DMS153 treated with DMSO at 0.1 percent for 48 hours (cell line): ENCODE results near the gene VAMP1.
A peak's percentile ranks its signal among the peaks of the same experiment; 100 is the strongest.
"Not testable (repeated sequence)": the region's sequence is repeated elsewhere in the genome, so short reads cannot be mapped to it uniquely, and the experiment has no call there.

Experiments used
- DNase-seq: peaks from one replicate; lab custom pipeline; 2025; ENCODE audit not compliant: unreplicated experiment; lab: John Stamatoyannopoulos, UW

VAMP1 gene, protein sequence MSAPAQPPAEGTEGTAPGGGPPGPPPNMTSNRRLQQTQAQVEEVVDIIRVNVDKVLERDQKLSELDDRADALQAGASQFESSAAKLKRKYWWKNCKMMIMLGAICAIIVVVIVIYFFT

DNA sequence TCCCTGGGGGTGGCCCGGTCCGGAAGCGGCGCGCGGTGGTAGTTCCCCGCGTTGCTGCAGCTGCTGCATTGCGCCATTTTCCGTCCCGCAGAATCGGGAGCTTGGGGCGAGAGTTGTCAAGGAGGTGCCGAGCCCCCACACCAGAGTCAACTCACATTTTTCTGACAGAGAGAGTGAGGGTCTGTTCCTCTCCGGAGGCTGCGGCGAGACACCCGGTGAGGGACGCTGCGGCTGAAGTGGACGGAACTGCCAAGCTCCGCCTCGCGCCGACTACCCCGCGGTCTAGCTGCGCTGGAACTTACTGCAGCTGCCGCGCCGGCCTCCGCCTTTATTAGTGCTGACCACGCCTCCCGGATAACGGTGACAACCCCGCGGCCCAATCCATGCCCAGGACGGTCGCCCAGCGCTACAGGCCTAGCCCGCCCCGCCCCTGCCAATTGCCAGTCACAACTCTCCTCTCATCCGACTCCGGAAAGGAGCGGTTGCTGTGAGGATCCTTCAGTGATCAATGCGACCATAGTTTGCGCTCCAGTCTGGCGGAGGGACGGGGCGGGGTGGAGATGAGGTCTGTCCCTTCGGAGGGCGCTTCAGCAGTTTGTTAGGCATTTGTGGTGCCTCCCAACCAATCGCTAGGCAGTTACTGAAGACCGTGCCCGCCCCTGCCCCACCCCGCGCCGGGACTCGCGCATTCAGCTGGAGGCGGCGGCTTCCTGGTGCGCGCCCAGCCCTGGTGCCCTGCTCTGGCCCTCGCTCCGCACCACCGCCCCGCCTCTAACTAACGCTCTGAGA is at the start of gene VAMP1:
TSS of gene VAMP1 (minus strand) at position 303 of the 789 bp plus-strand sequence. CDS start at position 157, 146 bp downstream.
- DNase-seq: peak; percentile 99

GRCh38 chr12:6520186-6520585 is 49.7 kb upstream of the VAMP1 start:
- DNase-seq: no peak

DNA sequence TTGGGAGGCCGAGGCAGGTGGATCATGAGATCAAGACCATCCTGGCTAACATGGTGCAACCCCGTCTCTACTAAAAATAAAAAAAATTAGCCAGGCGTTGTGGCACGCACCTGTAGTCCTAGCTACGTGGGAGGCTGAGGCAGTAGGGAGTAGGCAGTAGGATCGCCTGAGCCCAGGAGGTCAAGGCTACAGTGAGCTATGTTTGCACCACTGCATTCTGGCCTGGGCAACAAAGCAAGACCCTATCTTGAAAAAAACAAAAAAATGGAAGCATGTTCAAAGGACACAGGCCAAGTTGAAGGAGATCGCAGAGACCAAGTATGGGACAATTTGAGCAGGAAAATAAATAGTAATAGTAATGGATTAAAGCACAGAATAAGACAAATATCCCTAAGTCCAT is 37.6 kb upstream of the VAMP1 start:
- DNase-seq: no peak

- no peak for DNase-seq
Measured at GRCh38 chr12:6507102-6507998, 36.9 kb upstream of the VAMP1 start.

DNA sequence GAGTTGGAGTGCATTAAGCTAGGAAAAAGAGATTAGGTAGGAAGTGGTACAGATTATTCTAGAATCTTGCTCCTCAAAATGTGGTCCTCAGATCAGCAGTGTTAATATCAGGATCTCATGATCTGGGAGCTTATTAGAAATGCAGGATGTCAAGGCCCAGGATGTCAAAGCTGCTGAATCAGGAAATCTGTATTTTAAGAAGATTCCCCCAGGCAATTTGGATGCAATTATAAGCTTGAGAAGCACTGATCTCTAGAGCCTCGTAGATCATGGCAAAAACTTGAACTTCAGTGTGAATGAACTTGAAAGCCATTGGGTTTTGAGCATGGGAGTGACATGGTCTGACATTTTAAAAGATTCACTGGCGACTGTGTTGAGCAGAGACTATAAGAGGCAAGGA is 30.0 kb upstream of the VAMP1 start:
- DNase-seq: no peak

DNA sequence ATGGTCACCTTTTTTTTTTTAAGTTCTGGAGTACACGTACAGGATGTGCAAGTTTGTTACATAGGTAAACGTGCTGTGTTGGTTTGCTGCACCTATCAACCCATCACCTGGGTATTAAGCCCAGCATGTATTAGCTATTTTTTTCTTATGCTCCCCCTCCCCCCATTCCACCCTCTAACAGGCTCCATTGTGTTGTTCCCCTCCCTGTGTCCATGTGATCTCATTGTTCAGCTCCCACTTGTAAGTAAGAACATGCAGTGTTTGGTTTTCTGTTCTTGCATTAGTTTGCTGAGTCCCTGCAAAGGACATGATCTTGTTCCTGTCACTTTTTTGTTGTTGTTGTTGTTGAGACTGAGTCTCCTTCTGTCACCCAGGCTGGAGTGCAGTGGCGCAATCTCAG is 26.8 kb upstream of the VAMP1 start:
- not testable (repeated sequence) for DNase-seq

DNA sequence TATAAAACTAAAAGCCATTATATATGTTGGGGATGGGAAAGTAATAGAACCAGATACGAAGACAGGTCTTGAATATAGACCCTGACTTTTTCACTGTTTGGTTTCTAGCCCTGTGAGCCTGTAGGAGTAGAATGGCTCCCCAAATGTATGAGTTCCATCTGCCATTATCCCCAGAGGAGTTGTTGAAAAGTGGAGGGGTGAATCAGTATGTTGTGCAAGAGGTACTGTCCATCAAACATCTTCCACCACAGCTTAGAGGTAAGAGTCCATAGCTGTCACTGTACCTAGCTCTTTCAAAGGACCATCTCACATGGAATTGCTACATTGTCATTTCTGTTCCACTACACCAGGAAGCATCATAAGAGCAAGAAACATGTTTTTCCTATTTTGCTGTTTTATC is 24.5 kb upstream of the VAMP1 start:
- no peak for DNase-seq

- DNase-seq: peak; percentile 27
Measured at GRCh38 chr12:6494258-6494743, 23.8 kb upstream of the VAMP1 start.

- peak; percentile 91 for DNase-seq
Measured at GRCh38 chr12:6493497-6494257, 23.2 kb upstream of the VAMP1 start, which contains the start of gene NCAPD2. Gene NCAPD2 (plus strand): TSS chr12:6494102. CDS start chr12:6495099, 997 bp downstream.

GRCh38 chr12:6492838-6493496 is 22.5 kb upstream of the VAMP1 start, which contains the start of gene MRPL51:
Gene MRPL51 (minus strand): TSS chr12:6493262. CDS start chr12:6493136, 126 bp downstream.
- DNase-seq: peak; percentile 78

DNA sequence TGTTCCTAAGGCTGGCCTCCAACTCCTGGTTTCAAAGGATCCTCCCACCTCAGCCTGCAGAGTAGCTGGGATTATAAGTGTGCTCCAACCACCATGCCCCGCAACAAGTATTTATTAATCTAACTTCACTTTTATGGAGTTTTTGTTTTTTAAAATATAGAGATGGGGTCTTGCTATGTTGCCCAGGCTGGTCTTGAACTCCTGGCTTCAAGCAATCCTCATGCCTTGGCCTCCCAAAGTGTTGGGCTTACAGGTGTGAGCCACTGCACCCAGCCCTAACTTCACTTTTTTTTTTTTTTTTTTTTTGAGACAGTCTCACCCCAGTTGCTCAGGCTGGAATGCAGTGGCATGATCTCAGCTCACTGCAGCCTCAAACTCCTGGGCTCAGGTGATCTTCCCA is 20.2 kb upstream of the VAMP1 start:
- DNase-seq: not testable (repeated sequence)

DNA sequence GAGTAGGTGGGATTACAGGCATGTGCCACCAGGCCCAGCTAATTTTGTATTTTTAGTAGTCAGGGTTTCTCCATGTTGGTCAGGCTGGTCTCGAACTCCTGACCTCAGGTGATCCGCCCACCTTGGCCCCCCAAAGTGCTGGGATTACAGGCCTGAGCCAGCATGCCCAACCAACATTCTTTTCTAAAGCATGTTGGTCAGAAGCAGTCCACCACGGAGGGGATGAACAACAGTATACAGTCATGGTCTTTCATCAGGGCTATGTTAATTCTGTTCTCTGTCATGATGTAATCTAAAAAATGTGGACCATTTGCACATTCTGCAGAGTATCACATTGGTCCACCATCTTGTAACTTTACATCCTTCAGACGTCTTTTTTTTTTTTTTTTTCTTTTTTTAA is 19.0 kb upstream of the VAMP1 start:
- DNase-seq: no peak

DNA sequence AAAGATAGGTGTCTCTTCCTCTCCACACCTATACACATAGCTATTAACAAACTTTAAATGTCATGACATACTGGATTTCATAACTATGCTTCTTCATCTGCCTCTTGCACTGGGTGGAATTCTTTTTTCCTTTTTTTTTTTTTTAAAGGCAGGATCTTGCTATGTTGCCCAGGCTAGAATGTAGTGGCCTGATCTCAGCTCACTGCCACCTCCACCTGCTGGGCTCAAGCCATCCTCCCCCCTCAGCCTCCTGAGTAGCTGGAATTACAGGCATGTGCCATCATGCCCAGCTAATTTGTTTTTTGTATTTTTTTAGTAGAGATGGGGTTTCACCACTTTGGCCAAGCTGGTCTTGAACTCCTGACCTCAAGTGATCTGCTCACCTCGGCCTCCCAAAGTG is 17.8 kb upstream of the VAMP1 start:
- no peak for DNase-seq

GRCh38 chr12:6478416-6478815 is 7.9 kb upstream of the VAMP1 start:
- no peak for DNase-seq

- not testable (repeated sequence) for DNase-seq
Measured at GRCh38 chr12:6477601-6478377, 7.3 kb upstream of the VAMP1 start.

GRCh38 chr12:6476489-6476888 is 6.0 kb upstream of the VAMP1 start:
- DNase-seq: no peak

DNA sequence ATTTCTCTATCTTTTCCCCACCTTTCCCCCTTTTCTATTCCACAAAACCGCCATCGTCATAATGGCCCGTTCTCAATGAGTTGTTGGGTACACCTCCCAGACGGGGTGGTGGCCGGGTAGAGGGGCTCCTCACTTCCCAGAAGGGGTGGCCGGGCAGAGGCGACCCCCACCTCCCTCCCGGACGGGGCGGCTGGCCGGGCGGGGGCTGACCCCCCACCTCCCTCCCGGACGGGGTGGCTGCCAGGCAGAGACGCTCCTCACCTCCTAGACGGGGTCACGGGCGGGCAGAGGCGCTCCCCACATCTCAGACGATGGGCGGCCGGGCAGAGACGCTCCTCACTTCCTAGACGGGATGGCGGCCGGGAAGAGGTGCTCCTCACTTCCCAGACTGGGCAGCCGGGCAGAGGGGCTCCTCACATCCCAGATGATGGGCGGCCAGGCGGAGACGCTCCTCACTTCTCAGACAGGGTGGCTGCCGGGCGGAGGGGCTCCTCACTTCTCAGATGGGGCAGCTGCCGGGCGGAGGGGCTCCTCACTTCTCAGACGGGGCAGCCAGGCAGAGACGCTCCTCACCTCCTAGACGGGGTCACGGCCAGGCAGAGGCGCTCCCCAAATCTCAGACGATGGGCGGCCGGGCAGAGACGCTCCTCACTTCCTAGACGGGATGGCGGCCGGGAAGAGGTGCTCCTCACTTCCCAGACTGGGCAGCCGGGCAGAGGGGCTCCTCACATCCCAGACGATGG is 4.9 kb upstream of the VAMP1 start:
- not testable (repeated sequence) for DNase-seq

GRCh38 chr12:6472491-6472890 is 2.0 kb upstream of the VAMP1 start:
- DNase-seq: no peak

- no peak for DNase-seq
Measured at GRCh38 chr12:6471989-6472360, 1.5 kb upstream of the VAMP1 start.
